B cell (primary cell): ENCODE data around the gene ATR. TPM values are rescaled to one million over a fixed set of nuclear protein-coding genes. Genes with fewer than 3 reads are reported as not detected.

Experiments used
- ATAC-seq: fragments of 200-7000 bp; cut with Tn5 transposase; one replicate; pipeline ENCODE4 v1.10.0; 2021; ENCODE audit warnings: low read depth, mild to moderate bottlenecking, moderate number of reproducible peaks, moderate library complexity
- CTCF ChIA-PET: fragments of 350-600 bp; sonication (Branson Sonifier 250); formaldehyde crosslinking; loops from one replicate; lab custom pipeline; 2021; ENCODE audit warnings: antibody characterized with exemption, inconsistent platforms; lab: Charles Lee
- POLR2A ChIA-PET: fragments of 350-600 bp; sonication (Branson Sonifier 250); formaldehyde crosslinking; loops from one replicate; lab custom pipeline; 2021; ENCODE audit warnings: antibody characterized with exemption; lab: Charles Lee
- DNase-seq: peaks from one replicate; pipeline ENCODE4 v3.0.0; 2013
- H2AFZ ChIP-seq: 2 replicates; pipeline ENCODE4 v1.6.1; 2012; ENCODE audit warnings: mild to moderate bottlenecking, low read depth, low read length; ENCODE audit not compliant: insufficient read depth, poor library complexity, severe bottlenecking
- H3K27ac ChIP-seq, 2 donors: 1 replicate in 1 of 2; 2 replicates in 1 of 2; pipeline ENCODE4 v1.5.1; 2012 to 2013; ENCODE audit warnings: low read length in 2 of 2, mild to moderate bottlenecking in 2 of 2, moderate library complexity in 1 of 2
- H3K27me3 ChIP-seq, 4 experiments: fragments of 200-600 bp in 1 of 4; sonication (generic) in 1 of 4; replicated peaks in 1 of 4; 1 replicate in 2 of 4; 2 replicates in 2 of 4; pipeline versions ENCODE4 v1.6.1 to v1.7.0; 2013 to 2016; ENCODE audit warnings: low read length in 3 of 4, mild to moderate bottlenecking in 2 of 4, mixed read lengths in 1 of 4, moderate library complexity in 1 of 4; ENCODE audit not compliant: insufficient read depth in 4 of 4, control insufficient read depth in 3 of 4; ENCODE audit errors: control extremely low read depth in 1 of 4
- H3K36me3 ChIP-seq, 2 experiments: replicated peaks in 1 of 2; 1 replicate in 1 of 2; 2 replicates in 1 of 2; pipeline versions ENCODE4 v1.6.1 to v1.7.1; 2013; ENCODE audit warnings: low read length in 1 of 2; ENCODE audit not compliant: insufficient read depth in 2 of 2, control insufficient read depth in 1 of 2; ENCODE audit errors: control extremely low read depth in 1 of 2, extremely low read depth in 1 of 2
- H3K4me1 ChIP-seq, 2 donors: fragments of 200-600 bp in 1 of 2; sonication (generic) in 1 of 2; 1 replicate in 1 of 2; 2 replicates in 1 of 2; pipeline versions ENCODE4 v1.5.1 to v1.6.1; 2013 to 2017; ENCODE audit warnings: low read length in 2 of 2; ENCODE audit not compliant: control insufficient read depth in 2 of 2, insufficient read depth in 2 of 2
- H3K4me2 ChIP-seq: replicated peaks from 2 replicates; pipeline ENCODE3; 2012; ENCODE audit warnings: mild to moderate bottlenecking, low read depth, low read length; ENCODE audit not compliant: poor library complexity, severe bottlenecking
- H3K4me3 ChIP-seq, 5 experiments: fragments of 200-600 bp in 1 of 5; sonication (generic) in 1 of 5; 1 replicate in 3 of 5; 2 replicates in 2 of 5; pipeline versions ENCODE4 v1.5.1 to v1.7.0; 2011 to 2016; ENCODE audit warnings: low read length in 4 of 5, mild to moderate bottlenecking in 4 of 5, low read depth in 2 of 5, control low read depth in 1 of 5, moderate library complexity in 1 of 5; ENCODE audit not compliant: insufficient read depth in 1 of 5; ENCODE audit errors: control extremely low read depth in 1 of 5, extremely low read depth in 1 of 5
- H3K79me2 ChIP-seq: fragments of 200-600 bp; sonication (generic); one replicate; pipeline ENCODE4 v1.6.0; 2016; ENCODE audit warnings: low read length; ENCODE audit not compliant: control insufficient read depth, insufficient read depth
- H3K9ac ChIP-seq: fragments of 200-600 bp; sonication (generic); 2 replicates; pipeline ENCODE4 v1.6.1; 2017; ENCODE audit warnings: mild to moderate bottlenecking, low read length, moderate library complexity
- H3K9me3 ChIP-seq, 3 donors: one replicate each; pipeline versions ENCODE4 v1.6.1 to v1.7.1; 2013; ENCODE audit warnings: low read length in 2 of 3; ENCODE audit not compliant: control insufficient read depth in 2 of 3, insufficient read depth in 1 of 3; ENCODE audit errors: control extremely low read depth in 1 of 3
- H4K20me1 ChIP-seq: 2 replicates; pipeline ENCODE4 v1.6.0; 2012; ENCODE audit warnings: mild to moderate bottlenecking, low read length; ENCODE audit not compliant: insufficient read depth, control insufficient read depth, poor library complexity, severe bottlenecking
- H3K27ac Mint-ChIP-seq: one replicate; pipeline ENCODE4 v1.8.0; 2021; ENCODE audit warnings: mixed read lengths
- H3K27me3 Mint-ChIP-seq: one replicate; pipeline ENCODE4 v1.8.0; 2021; ENCODE audit warnings: mixed read lengths
- H3K4me1 Mint-ChIP-seq: one replicate; pipeline ENCODE4 v1.8.0; 2021; ENCODE audit warnings: mixed read lengths
- H3K4me3 Mint-ChIP-seq: one replicate; pipeline ENCODE4 v1.8.0; 2021; ENCODE audit warnings: mixed read lengths
- H3K9me3 Mint-ChIP-seq: one replicate; pipeline ENCODE4 v1.8.0; 2022; ENCODE audit warnings: mixed read lengths; ENCODE audit not compliant: insufficient read depth
- CTCF ChIP-seq: fragments of 200-600 bp; IDR thresholded peaks from one replicate; pipeline ENCODE4 v1.8.0; 2022; ENCODE audit warnings: antibody characterized with exemption, mild to moderate bottlenecking
- EZH2 ChIP-seq: IDR thresholded peaks from 2 replicates; pipeline ENCODE4 v1.6.1; 2012; ENCODE audit warnings: borderline replicate concordance, low read depth, mild to moderate bottlenecking, moderate library complexity, low read length; ENCODE audit not compliant: insufficient read depth, poor library complexity, severe bottlenecking
- WGBS: methylation state at CpG from one replicate; pipeline ENCODE4 v1.1.5; 2013; ENCODE audit warnings: missing lambda C conversion rate; ENCODE audit not compliant: insufficient coverage; 5-methylcytosine and 5-hydroxymethylcytosine counted together
- intact Hi-C: fragments of 100-400 bp; cut with micrococcal nuclease; formaldehyde crosslinking; loops from one replicate; pipeline ENCODE4 v1.10.0; 2022
- polyA plus RNA-seq: library from polyadenylated mRNA; depleted of rRNA; stranded (reverse); fragments of >200 nt; gene quantifications from 2 replicates; pipeline ENCODE4 v1.2.3, GENCODE V29; 2012
- total RNA-seq, 2 donors: library from RNA; stranded (reverse); fragments of 120-200 nt in 1 of 2; gene quantifications; 1 replicate in 1 of 2; 2 replicates in 1 of 2; pipeline versions ENCODE4 v1.2.3 to v1.2.4, GENCODE V29; 2013 to 2022

ATR gene
- total and polyA plus RNA-seq, 2 donors (not counting 1 experiment from before 2014, with no cell fraction given): 17.1 to 46.7 TPM

- no CpG with 5 or more reads among the region's 4 CpGs for WGBS
- ChIA-PET POLR2A (no interaction called here), CTCF (no interaction called here)
- no peak overlapping the region for H3K4me3 Mint-ChIP-seq
- no peak overlapping the region for H3K27ac Mint-ChIP-seq
- intact Hi-C loops: no loop called here
- Histone ChIP-seq H3K4me2 (no peak overlapping the region), H3K36me3 (peaks cover 0 to 25% of the 10 kb centered on the region in 2 experiments), H3K9ac (no peak overlapping the region), H3K4me3 (no peak overlapping the region), H3K79me2 (peaks cover 39% of the 10 kb centered on the region), H3K4me1 (peaks cover 0 to 5% of the 10 kb centered on the region in 2 donors), H2AFZ (no peak overlapping the region), H3K27me3 (no peaks in the 10 kb centered on the region), H3K9me3 (peaks cover 0 to 6% (median under 1%) of the 10 kb centered on the region in 3 donors), H3K27ac (no peak overlapping the region), H4K20me1 (peaks cover 12% of the 10 kb centered on the region)
- peaks cover 23% of the 10 kb centered on the region for H3K4me1 Mint-ChIP-seq
- no peaks in the 10 kb centered on the region for H3K9me3 Mint-ChIP-seq
- no peaks in the 10 kb centered on the region for H3K27me3 Mint-ChIP-seq
- ATAC-seq (no peak), DNase-seq (no peak)
- TF ChIP-seq CTCF (no peak), EZH2 (no peak)
These were observed 144.0 kb downstream of the ATR start for GRCh38 chr3:142434503-142434902.

GRCh38 chr3:142433110-142433509, 145.4 kb downstream of the ATR start:
- H3K27ac ChIP-seq: no peak overlapping the region
- Mint-ChIP-seq H3K27me3 (no peaks in the 10 kb centered on the region), H3K9me3 (no peaks in the 10 kb centered on the region), H3K4me3 (no peak overlapping the region), H3K27ac (no peak overlapping the region), H3K4me1 (peaks cover 12% of the 10 kb centered on the region)
- TF ChIP-seq EZH2: no peak
- TF ChIP-seq CTCF: no peak
- ATAC-seq (no peak), DNase-seq (no peak)
- H3K4me1 ChIP-seq: peaks cover 0 to 5% of the 10 kb centered on the region in 2 donors
- H3K9ac ChIP-seq: no peak overlapping the region
- CTCF ChIA-PET: no interaction called here
- H3K4me3 ChIP-seq: no peak overlapping the region
- peaks cover 4 to 35% of the 10 kb centered on the region in 2 experiments for H3K36me3 ChIP-seq
- H3K4me2 ChIP-seq: no peak overlapping the region
- no CpG with 5 or more reads among the region's 2 CpGs for WGBS
- POLR2A ChIA-PET: no interaction called here
- no peaks in the 10 kb centered on the region for H3K27me3 ChIP-seq
- peaks cover 12% of the 10 kb centered on the region for H4K20me1 ChIP-seq
- H3K9me3 ChIP-seq: peaks cover 0 to 6% (median 1%) of the 10 kb centered on the region in 3 donors
- intact Hi-C loops: no loop called here
- H3K79me2 ChIP-seq: peaks cover 33% of the 10 kb centered on the region
- H2AFZ ChIP-seq: no peak overlapping the region
